ENCODE measurements around the gene PSTPIP1. TPM values are rescaled to one million over a fixed set of nuclear protein-coding genes. Genes with fewer than 3 reads are reported as not detected.

PSTPIP1 gene
- total RNA-seq, 2 experiments from 2014 or later, result 79.4 to 82.7 TPM

DNA sequence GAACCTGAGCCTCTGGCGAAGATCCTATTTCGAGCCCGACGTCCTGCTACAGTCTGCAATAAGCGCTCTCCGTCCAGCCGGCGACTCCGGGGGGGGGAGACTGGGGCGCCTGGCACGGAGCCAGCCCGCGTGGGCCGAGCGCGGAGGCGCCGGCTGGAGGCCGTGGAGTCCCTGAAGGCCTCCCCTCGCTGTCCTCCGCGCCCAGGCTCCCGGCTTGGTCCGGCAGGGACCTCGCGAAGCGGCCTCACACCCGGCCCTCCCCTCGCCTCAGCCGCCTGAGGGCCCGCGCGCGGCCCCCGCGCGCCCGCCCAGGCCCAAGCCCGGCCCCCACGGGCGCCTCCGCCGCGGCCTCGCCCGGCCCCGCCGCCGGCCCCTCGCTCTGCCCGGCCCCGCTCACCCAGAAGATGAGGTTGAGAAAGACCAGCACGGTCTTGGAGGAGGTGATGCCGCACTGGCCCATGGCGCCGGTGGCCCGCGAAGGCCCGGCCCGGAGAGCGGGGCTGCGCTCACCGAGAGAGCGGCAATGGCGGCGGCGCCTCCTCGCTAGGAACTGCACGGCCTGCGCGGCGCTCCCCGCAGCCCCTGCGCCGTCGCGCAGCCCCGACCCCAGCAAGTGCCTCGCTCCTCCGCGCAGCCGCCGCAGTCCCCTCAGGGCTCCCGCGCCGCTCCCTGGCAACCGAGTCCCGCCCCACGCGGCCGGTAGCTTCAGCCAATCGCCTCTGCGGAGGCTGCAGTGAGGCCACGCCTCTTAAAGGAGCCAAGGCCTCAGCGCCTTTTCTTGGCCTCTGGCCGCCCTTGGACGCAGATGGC, 75.8 kb downstream of the PSTPIP1 start, which contains the start of gene TSPAN3:
TSS of gene TSPAN3 (minus strand) at position 615 of the 810 bp plus-strand sequence. CDS start at position 460, 155 bp downstream.
- intact Hi-C loops (cut with DNase I, micrococcal nuclease), result loop anchor here (2.0 to 10.0 kb wide), 5 partner anchors 138 to 1804 kb away; partner anchors contain the start of genes HMG20A (in 1 of the 2), MORF4L1 (in 1 of the 2), PEAK1 (in 1 of the 2) and RCN2 (in 1 of the 2)
- Histone ChIP-seq H3K4me1 (ENCODE audit: insufficient read depth, low read length) (peaks cover 18% of the 10 kb centered on the region), H3K4me3 (ENCODE audit: low read length) (peak within 1 kb of the TSS; percentile 60), H3K27me3 (ENCODE audit: control insufficient read depth in 1 of 2, insufficient read depth in 2 of 2, low read length in 2 of 2) (no peaks in the 10 kb centered on the region), H3K36me3 (ENCODE audit: insufficient read depth, low read length) (no peaks in the 10 kb centered on the region), H3K27ac (ENCODE audit: low read depth in 1 of 2, low read length in 2 of 2) (no peak within 1 kb of the TSS), H3K9me3 (ENCODE audit: control insufficient read depth in 1 of 2, insufficient read depth in 1 of 2, low read length in 2 of 2) (no peaks in the 10 kb centered on the region)
- ATAC-seq (ENCODE audit: poor library complexity) (peak; percentile 99), DNase-seq (peak; percentile 85 to 95 (median 92))
- CTCF ChIA-PET, result interaction anchor here (1.5 kb wide), 1 partner anchor 98 kb away, joined by 5 read pairs; no protein-coding TSS in a partner anchor
- Mint-ChIP-seq H3K27me3 (peaks cover 3% of the 10 kb centered on the region), H3K4me1 (ENCODE audit: low read depth) (peaks cover 37% of the 10 kb centered on the region), H3K36me3 (ENCODE audit: low read depth) (peaks cover 7% of the 10 kb centered on the region), H3K27ac (peak within 1 kb of the TSS; percentile 85), H3K4me3 (peak within 1 kb of the TSS; percentile 97), H3K9me3 (no peaks in the 10 kb centered on the region)
- POLR2A ChIA-PET, result interaction anchor here (0.6 to 1.3 kb wide), 7 partner anchors 10 to 167 kb away, joined by 3 to 7 read pairs (median 4); partner anchors contain the start of gene PSTPIP1
- TF ChIP-seq, protein P1, sequence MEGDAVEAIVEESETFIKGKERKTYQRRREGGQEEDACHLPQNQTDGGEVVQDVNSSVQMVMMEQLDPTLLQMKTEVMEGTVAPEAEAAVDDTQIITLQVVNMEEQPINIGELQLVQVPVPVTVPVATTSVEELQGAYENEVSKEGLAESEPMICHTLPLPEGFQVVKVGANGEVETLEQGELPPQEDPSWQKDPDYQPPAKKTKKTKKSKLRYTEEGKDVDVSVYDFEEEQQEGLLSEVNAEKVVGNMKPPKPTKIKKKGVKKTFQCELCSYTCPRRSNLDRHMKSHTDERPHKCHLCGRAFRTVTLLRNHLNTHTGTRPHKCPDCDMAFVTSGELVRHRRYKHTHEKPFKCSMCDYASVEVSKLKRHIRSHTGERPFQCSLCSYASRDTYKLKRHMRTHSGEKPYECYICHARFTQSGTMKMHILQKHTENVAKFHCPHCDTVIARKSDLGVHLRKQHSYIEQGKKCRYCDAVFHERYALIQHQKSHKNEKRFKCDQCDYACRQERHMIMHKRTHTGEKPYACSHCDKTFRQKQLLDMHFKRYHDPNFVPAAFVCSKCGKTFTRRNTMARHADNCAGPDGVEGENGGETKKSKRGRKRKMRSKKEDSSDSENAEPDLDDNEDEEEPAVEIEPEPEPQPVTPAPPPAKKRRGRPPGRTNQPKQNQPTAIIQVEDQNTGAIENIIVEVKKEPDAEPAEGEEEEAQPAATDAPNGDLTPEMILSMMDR (IDR thresholded peaks at IDR 0.05), result no peak

DNA sequence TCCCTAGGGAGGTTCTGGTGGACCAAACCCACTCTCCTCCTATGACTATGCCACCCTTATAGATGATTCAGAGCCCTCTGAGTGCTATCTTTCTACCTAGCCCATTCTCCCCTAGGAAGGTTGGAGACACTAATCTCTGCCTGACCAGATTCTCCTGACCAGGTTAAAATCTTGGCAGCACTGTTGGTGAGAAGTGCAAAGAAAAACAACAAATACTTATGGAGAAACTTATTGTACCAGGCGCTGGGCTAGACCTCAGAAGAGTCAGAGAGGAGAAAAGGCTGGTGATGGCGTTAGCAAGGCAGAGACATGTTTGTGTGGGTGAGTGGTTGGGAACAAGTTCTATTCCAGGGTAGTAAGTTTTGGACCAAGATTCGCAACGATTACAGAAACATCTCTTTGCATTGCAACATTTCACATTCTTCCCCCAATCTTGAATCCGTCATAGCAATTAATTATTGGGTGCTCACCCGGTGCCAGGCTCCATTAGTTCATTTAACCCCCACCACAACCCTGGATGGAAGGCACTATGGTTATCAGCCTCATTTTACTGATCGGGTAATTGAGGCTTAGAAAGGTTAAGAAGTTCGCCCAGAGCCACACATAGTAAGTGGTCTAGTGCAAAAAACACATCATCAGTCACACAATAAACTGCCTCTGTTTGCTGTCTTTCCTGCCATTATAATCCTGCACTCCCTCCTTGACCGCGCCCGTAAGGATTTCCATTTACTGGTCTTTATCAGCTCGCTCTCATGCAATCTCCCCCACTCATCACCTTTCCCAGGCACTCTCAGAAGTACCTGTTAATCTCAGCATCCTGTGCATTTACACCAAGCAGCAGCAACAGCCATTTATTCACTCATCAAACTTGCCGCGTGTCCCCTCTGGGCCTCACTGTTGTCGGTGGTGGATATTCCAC, 76.6 kb downstream of the PSTPIP1 start:
- Histone ChIP-seq H3K9me3 (ENCODE audit: control insufficient read depth in 1 of 2, insufficient read depth in 1 of 2, low read length in 2 of 2) (no peaks in the 10 kb centered on the region), H3K36me3 (ENCODE audit: insufficient read depth, low read length) (no peaks in the 10 kb centered on the region), H3K4me1 (ENCODE audit: insufficient read depth, low read length) (peaks cover 18% of the 10 kb centered on the region), H3K4me3 (ENCODE audit: low read length) (peak overlapping the region; percentile 60), H3K27ac (ENCODE audit: low read depth in 1 of 2, low read length in 2 of 2) (no peak overlapping the region), H3K27me3 (ENCODE audit: control insufficient read depth in 1 of 2, insufficient read depth in 2 of 2, low read length in 2 of 2) (no peaks in the 10 kb centered on the region)
- ATAC-seq (ENCODE audit: poor library complexity), result no peak
- Mint-ChIP-seq H3K4me3 (peak overlapping the region; percentile 97), H3K4me1 (ENCODE audit: low read depth) (peaks cover 37% of the 10 kb centered on the region), H3K36me3 (ENCODE audit: low read depth) (peaks cover 7% of the 10 kb centered on the region), H3K27ac (peak overlapping the region; percentile 84), H3K27me3 (peaks cover 4% of the 10 kb centered on the region), H3K9me3 (no peaks in the 10 kb centered on the region)
- no peak for DNase-seq
- intact Hi-C loops (cut with DNase I, micrococcal nuclease), result loop anchor here (2.0 to 10.0 kb wide), 5 partner anchors 139 to 1803 kb away; partner anchors contain the start of genes HMG20A (in 1 of the 2), MORF4L1 (in 1 of the 2), PEAK1 (in 1 of the 2) and RCN2 (in 1 of the 2)
- ChIA-PET CTCF (no interaction called here), POLR2A (interaction anchor here (0.6 to 1.3 kb wide), 7 partner anchors 11 to 168 kb away, joined by 3 to 7 read pairs (median 4); partner anchors contain the start of gene PSTPIP1)
- TF ChIP-seq, protein P1 (IDR thresholded peaks at IDR 0.05), result no peak

DNA sequence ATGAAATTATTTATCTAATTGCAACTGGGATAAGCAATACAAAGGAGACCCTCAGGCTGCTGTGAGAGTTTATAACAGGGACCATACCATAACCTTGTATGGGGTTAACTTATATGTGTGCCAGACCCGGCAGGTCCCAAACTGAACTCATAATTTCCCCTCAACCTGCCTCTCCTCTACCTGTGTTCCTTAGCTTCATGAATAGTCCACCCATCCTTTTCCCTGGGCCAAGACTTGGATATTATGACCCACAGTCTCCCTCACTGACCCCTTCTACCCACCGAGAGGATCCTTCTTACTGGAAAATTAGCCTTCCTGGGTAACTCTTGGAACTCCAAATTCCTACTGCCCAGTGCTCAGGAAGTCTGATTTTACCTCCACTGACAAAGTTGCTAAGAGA, 79.4 kb downstream of the PSTPIP1 start:
- TF ChIP-seq, protein P1 (IDR thresholded peaks at IDR 0.05), result no peak
- no peak for ATAC-seq (ENCODE audit: poor library complexity)
- Mint-ChIP-seq H3K27ac (no peak overlapping the region), H3K9me3 (no peaks in the 10 kb centered on the region), H3K4me1 (ENCODE audit: low read depth) (peaks cover 21% of the 10 kb centered on the region), H3K27me3 (peaks cover 4% of the 10 kb centered on the region), H3K4me3 (peak overlapping the region; percentile 13), H3K36me3 (ENCODE audit: low read depth) (peaks cover 7% of the 10 kb centered on the region)
- Histone ChIP-seq H3K4me3 (ENCODE audit: low read length) (no peak overlapping the region), H3K27ac (ENCODE audit: low read depth in 1 of 2, low read length in 2 of 2) (no peak overlapping the region), H3K4me1 (ENCODE audit: insufficient read depth, low read length) (peaks cover 18% of the 10 kb centered on the region), H3K9me3 (ENCODE audit: control insufficient read depth in 1 of 2, insufficient read depth in 1 of 2, low read length in 2 of 2) (no peaks in the 10 kb centered on the region), H3K36me3 (ENCODE audit: insufficient read depth, low read length) (no peaks in the 10 kb centered on the region), H3K27me3 (ENCODE audit: control insufficient read depth in 1 of 2, insufficient read depth in 2 of 2, low read length in 2 of 2) (no peaks in the 10 kb centered on the region)
- ChIA-PET POLR2A (no interaction called here), CTCF (no interaction called here)
- intact Hi-C loops (cut with DNase I, micrococcal nuclease), result loop anchor here (5.0 to 10.0 kb wide), 4 partner anchors 142 to 1800 kb away; partner anchors contain the start of genes HMG20A (in 1 of the 2), MORF4L1 (in 1 of the 2), PEAK1 (in 1 of the 2) and RCN2 (in 1 of the 2)
- no peak for DNase-seq

All from CD4-positive, alpha-beta T cell (primary cell).